H9 (cell line): ENCODE results near the gene WDR33. TPM values are rescaled to one million over a fixed set of nuclear protein-coding genes. Genes with fewer than 3 reads are reported as not detected.

ENCODE experiments used
- DNase-seq: peaks from one replicate; pipeline ENCODE4 v3.0.0-alpha.2; 2017
- H2AFZ ChIP-seq: one replicate; pipeline ENCODE4 v1.6.1; 2013; ENCODE audit warnings: mild to moderate bottlenecking, low read length, control low read depth, moderate library complexity
- H2AK5ac ChIP-seq: 2 replicates; pipeline ENCODE4 v1.6.1; 2013; ENCODE audit warnings: low read length, control low read depth, mixed read lengths; ENCODE audit not compliant: insufficient read length
- H2BK120ac ChIP-seq: one replicate; pipeline ENCODE4 v1.6.1; 2013; ENCODE audit warnings: low read depth, mild to moderate bottlenecking, low read length, control low read depth, inconsistent platforms; ENCODE audit not compliant: poor library complexity, severe bottlenecking
- H2BK12ac ChIP-seq: 2 replicates; pipeline ENCODE4 v1.6.1; 2013; ENCODE audit warnings: low read length, control low read depth, mixed read lengths, low read depth; ENCODE audit not compliant: insufficient read length
- H2BK15ac ChIP-seq: 2 replicates; pipeline ENCODE4 v1.6.1; 2013; ENCODE audit warnings: low read depth, low read length, control low read depth
- H2BK20ac ChIP-seq: one replicate; pipeline ENCODE4 v1.6.1; 2013; ENCODE audit warnings: low read depth, mild to moderate bottlenecking, low read length, control low read depth, inconsistent platforms; ENCODE audit not compliant: poor library complexity, severe bottlenecking
- H2BK5ac ChIP-seq: 2 replicates; pipeline ENCODE4 v1.6.1; 2013; ENCODE audit warnings: low read length, control low read depth, mixed read lengths; ENCODE audit not compliant: insufficient read length
- H3K14ac ChIP-seq: 2 replicates; pipeline ENCODE4 v1.6.1; 2013; ENCODE audit warnings: low read length, control low read depth; ENCODE audit not compliant: insufficient read depth
- H3K18ac ChIP-seq: 2 replicates; pipeline ENCODE4 v1.6.1; 2013; ENCODE audit warnings: low read depth, mild to moderate bottlenecking, mixed read lengths, low read length, control low read depth; ENCODE audit not compliant: insufficient read length
- H3K23ac ChIP-seq: 2 replicates; pipeline ENCODE4 v1.6.1; 2013; ENCODE audit warnings: low read length, control low read depth, mixed read lengths, low read depth; ENCODE audit not compliant: insufficient read length
- H3K23me2 ChIP-seq: 2 replicates; pipeline ENCODE4 v1.6.1; 2013; ENCODE audit warnings: low read depth, mild to moderate bottlenecking, mixed read lengths, low read length, control low read depth; ENCODE audit not compliant: insufficient read length, poor library complexity, severe bottlenecking
- H3K27ac ChIP-seq: 2 replicates; pipeline ENCODE4 v1.5.1; 2013; ENCODE audit warnings: low read length, control low read depth, mixed read lengths, low read depth; ENCODE audit not compliant: insufficient read length
- H3K27me3 ChIP-seq: 2 replicates; pipeline ENCODE4 v1.6.1; 2013; ENCODE audit warnings: low read length, control low read depth, inconsistent platforms; ENCODE audit not compliant: insufficient read depth
- H3K4ac ChIP-seq: 2 replicates; pipeline ENCODE4 v1.6.1; 2013; ENCODE audit warnings: low read depth, mild to moderate bottlenecking, control low read depth, inconsistent platforms, low read length, moderate library complexity
- H3K4me1 ChIP-seq: 2 replicates; pipeline ENCODE4 v1.6.1; 2013; ENCODE audit warnings: low read length, control low read depth, inconsistent platforms; ENCODE audit not compliant: insufficient read depth
- H3K4me2 ChIP-seq: 2 replicates; pipeline ENCODE4 v1.6.1; 2013; ENCODE audit warnings: low read length, control low read depth, mixed read lengths; ENCODE audit not compliant: insufficient read length, insufficient read depth
- H3K56ac ChIP-seq: 2 replicates; pipeline ENCODE4 v1.6.1; 2013; ENCODE audit warnings: low read depth, mild to moderate bottlenecking, mixed read lengths, low read length, control low read depth; ENCODE audit not compliant: insufficient read length
- H3K79me1 ChIP-seq: 2 replicates; pipeline ENCODE4 v1.6.1; 2013; ENCODE audit warnings: low read depth, mild to moderate bottlenecking, moderate library complexity, low read length, control low read depth, inconsistent platforms; ENCODE audit not compliant: insufficient read depth, poor library complexity, severe bottlenecking
- H3K79me2 ChIP-seq: 2 replicates; pipeline ENCODE4 v1.6.1; 2013; ENCODE audit warnings: low read length, control low read depth, inconsistent platforms; ENCODE audit not compliant: insufficient read depth
- H3K9ac ChIP-seq: 2 replicates; pipeline ENCODE4 v1.6.1; 2013; ENCODE audit warnings: low read length, control low read depth, mixed read lengths; ENCODE audit not compliant: insufficient read length; ENCODE audit errors: extremely low read depth
- H3K9me3 ChIP-seq: one replicate; pipeline ENCODE4 v1.6.1; 2013; ENCODE audit warnings: low read depth, low read length, inconsistent platforms; ENCODE audit not compliant: control insufficient read depth
- H3T11ph ChIP-seq: one replicate; pipeline ENCODE4 v1.6.1; 2013; ENCODE audit warnings: mild to moderate bottlenecking, low read length, control low read depth, inconsistent platforms
- H4K20me1 ChIP-seq: one replicate; pipeline ENCODE4 v1.6.1; 2013; ENCODE audit not compliant: control insufficient read depth, insufficient read length, insufficient read depth
- H4K5ac ChIP-seq: 2 replicates; pipeline ENCODE4 v1.6.1; 2013; ENCODE audit warnings: low read depth, mild to moderate bottlenecking, mixed read lengths, low read length, control low read depth; ENCODE audit not compliant: insufficient read length
- H4K8ac ChIP-seq: replicated peaks from 2 replicates; pipeline ENCODE4 v1.6.1; 2013; ENCODE audit warnings: low read length, control low read depth, mixed read lengths, low read depth; ENCODE audit not compliant: insufficient read length
- H4K91ac ChIP-seq: 2 replicates; pipeline ENCODE4 v1.6.1; 2013; ENCODE audit warnings: low read depth, mild to moderate bottlenecking, moderate library complexity, mixed read lengths, low read length, control low read depth; ENCODE audit not compliant: insufficient read length
- H3K27ac Mint-ChIP-seq, 3 experiments: 2 replicates in 2 of 3; 3 replicates in 1 of 3; pipeline ENCODE4 v1.8.0; 2020 to 2021; ENCODE audit warnings: mixed read lengths in 3 of 3, mild to moderate bottlenecking in 1 of 3, moderate library complexity in 1 of 3
- H3K27me3 Mint-ChIP-seq: 2 replicates; pipeline ENCODE4 v1.8.0; 2021; ENCODE audit warnings: low read depth, mild to moderate bottlenecking, moderate library complexity, mixed read lengths
- H3K36me3 Mint-ChIP-seq, 3 experiments: 2 replicates in 2 of 3; 3 replicates in 1 of 3; pipeline ENCODE4 v1.8.0; 2020 to 2021; ENCODE audit warnings: low read depth in 3 of 3, mixed read lengths in 3 of 3; ENCODE audit not compliant: insufficient read depth in 1 of 3
- H3K4me1 Mint-ChIP-seq, 2 experiments: 2 replicates each; pipeline ENCODE4 v1.8.0; 2020; ENCODE audit warnings: mixed read lengths in 2 of 2
- H3K4me3 Mint-ChIP-seq, 2 experiments: 2 replicates in 1 of 2; 3 replicates in 1 of 2; pipeline ENCODE4 v1.8.0; 2020 to 2021; ENCODE audit warnings: mild to moderate bottlenecking in 2 of 2, mixed read lengths in 2 of 2, moderate library complexity in 1 of 2
- H3K9me3 Mint-ChIP-seq, 2 experiments: 2 replicates in 1 of 2; 3 replicates in 1 of 2; pipeline ENCODE4 v1.8.0; 2020; ENCODE audit warnings: mild to moderate bottlenecking in 2 of 2, mixed read lengths in 2 of 2, moderate library complexity in 1 of 2
- WGBS: extraction: QIAGEN DNeasy Blood & Tissue Kit; methylation state at CpG from one replicate; pipeline ENCODE4 v1.1.7; 2013; ENCODE audit warnings: missing lambda C conversion rate, low lambda C conversion rate, mixed read lengths; ENCODE audit not compliant: insufficient read length; ENCODE audit errors: extremely low coverage; 5-methylcytosine and 5-hydroxymethylcytosine counted together
- total RNA-seq: library from RNA; stranded (reverse); gene quantifications from 2 replicates; pipeline ENCODE4 v1.2.1, GENCODE V29; 2021
- TF ChIP-seq, protein P1 (sequence below): fragments of 200-600 bp; sonication (generic); conservative IDR thresholded peaks from 3 replicates; pipeline ENCODE4 v1.8.0; 2021; ENCODE audit warnings: antibody characterized with exemption, mild to moderate bottlenecking

The WDR33 gene
- total RNA-seq, 1 experiment from 2014 or later, result 86.0 TPM

DNA sequence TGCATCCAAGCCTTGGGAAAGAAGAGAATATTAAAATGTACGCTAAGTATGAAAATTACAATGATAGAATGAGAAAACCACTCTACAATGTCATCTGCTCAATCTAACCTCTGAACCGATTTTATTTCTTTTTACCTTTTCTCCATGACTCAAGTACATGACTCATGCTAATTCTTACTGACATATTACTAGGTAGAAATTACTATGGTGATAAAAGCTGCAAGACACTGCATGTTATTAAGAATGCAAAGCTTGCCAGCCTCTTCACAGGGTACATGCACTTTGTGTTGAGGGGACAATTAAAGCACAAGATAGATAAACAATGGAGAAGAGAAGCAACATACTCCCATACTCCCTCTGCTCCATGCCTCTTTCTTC is 89.0 kb downstream of the WDR33 start:
- no peak for DNase-seq
- H3K27me3 Mint-ChIP-seq, result no peaks in the 10 kb centered on the region
- no CpG with 5 or more reads among the region's 2 CpGs for WGBS
- peaks cover 38 to 79% (median 57%) of the 10 kb centered on the region in 3 experiments for H3K36me3 Mint-ChIP-seq
- H2BK12ac ChIP-seq, result no peak overlapping the region
- H2BK120ac ChIP-seq, result no peak overlapping the region
- no peak overlapping the region for H3K27ac ChIP-seq
- H3K9me3 ChIP-seq, result no peaks in the 10 kb centered on the region
- no peak overlapping the region for H2AFZ ChIP-seq
- no peak overlapping the region for H3K4me3 Mint-ChIP-seq
- no peak overlapping the region for H3K9ac ChIP-seq
- no peak overlapping the region for H2BK5ac ChIP-seq
- no peak overlapping the region for H2BK20ac ChIP-seq
- H3K79me1 ChIP-seq, result no peaks in the 10 kb centered on the region
- no peak overlapping the region for H3K18ac ChIP-seq
- peaks cover 2 to 4% of the 10 kb centered on the region in 2 experiments; a peak in 1 of 4 replicates for H3K4me1 Mint-ChIP-seq
- no peak overlapping the region for H3K27ac Mint-ChIP-seq
- no peak overlapping the region for H3K56ac ChIP-seq
- H3K27me3 ChIP-seq, result no peaks in the 10 kb centered on the region
- no peak overlapping the region for H3K4ac ChIP-seq
- no peak overlapping the region for H3K23ac ChIP-seq
- no peak overlapping the region for H2AK5ac ChIP-seq
- no peak overlapping the region for H2BK15ac ChIP-seq
- no peak overlapping the region for H4K8ac ChIP-seq
- H3K4me2 ChIP-seq, result no peak overlapping the region
- H3T11ph ChIP-seq, result no peak overlapping the region
- TF ChIP-seq, protein P1, sequence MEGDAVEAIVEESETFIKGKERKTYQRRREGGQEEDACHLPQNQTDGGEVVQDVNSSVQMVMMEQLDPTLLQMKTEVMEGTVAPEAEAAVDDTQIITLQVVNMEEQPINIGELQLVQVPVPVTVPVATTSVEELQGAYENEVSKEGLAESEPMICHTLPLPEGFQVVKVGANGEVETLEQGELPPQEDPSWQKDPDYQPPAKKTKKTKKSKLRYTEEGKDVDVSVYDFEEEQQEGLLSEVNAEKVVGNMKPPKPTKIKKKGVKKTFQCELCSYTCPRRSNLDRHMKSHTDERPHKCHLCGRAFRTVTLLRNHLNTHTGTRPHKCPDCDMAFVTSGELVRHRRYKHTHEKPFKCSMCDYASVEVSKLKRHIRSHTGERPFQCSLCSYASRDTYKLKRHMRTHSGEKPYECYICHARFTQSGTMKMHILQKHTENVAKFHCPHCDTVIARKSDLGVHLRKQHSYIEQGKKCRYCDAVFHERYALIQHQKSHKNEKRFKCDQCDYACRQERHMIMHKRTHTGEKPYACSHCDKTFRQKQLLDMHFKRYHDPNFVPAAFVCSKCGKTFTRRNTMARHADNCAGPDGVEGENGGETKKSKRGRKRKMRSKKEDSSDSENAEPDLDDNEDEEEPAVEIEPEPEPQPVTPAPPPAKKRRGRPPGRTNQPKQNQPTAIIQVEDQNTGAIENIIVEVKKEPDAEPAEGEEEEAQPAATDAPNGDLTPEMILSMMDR, result no peak
- no peaks in the 10 kb centered on the region for H4K20me1 ChIP-seq
- H3K23me2 ChIP-seq, result no peaks in the 10 kb centered on the region
- no peaks in the 10 kb centered on the region for H3K4me1 ChIP-seq
- no peak overlapping the region for H4K5ac ChIP-seq
- H3K9me3 Mint-ChIP-seq, result no peaks in the 10 kb centered on the region
- H3K14ac ChIP-seq, result no peak overlapping the region
- H4K91ac ChIP-seq, result no peak overlapping the region
- H3K79me2 ChIP-seq, result 0 out of 2 replicates have a peak, but pooled peaks cover 2% of the 10 kb centered on the region
